Spleen (tissue), 11 donors: ENCODE measurements around the gene PRKACA. TPM values are rescaled to one million over a fixed set of nuclear protein-coding genes. Genes with fewer than 3 reads are reported as not detected.

Experiments used
- DNase-seq: peaks from one replicate; pipeline ENCODE4 v3.0.0-alpha.2; 2020
- H3K27ac ChIP-seq, 8 donors: fragments of 200-600 bp; sonication (generic) in 7 of 8; 1 replicate in 4 of 8; 2 replicates in 4 of 8; pipeline versions ENCODE4 v1.5.0 to v1.8.0; 2016 to 2021; ENCODE audit warnings: inconsistent platforms in 4 of 8, mild to moderate bottlenecking in 4 of 8, moderate library complexity in 1 of 8
- H3K27me3 ChIP-seq, 7 donors: fragments of 200-600 bp; sonication (generic) in 6 of 7; replicated peaks in 1 of 7; 1 replicate in 4 of 7; 2 replicates in 3 of 7; pipeline versions ENCODE4 v1.5.0 to v1.8.0; 2016 to 2021; ENCODE audit warnings: inconsistent platforms in 3 of 7, mild to moderate bottlenecking in 1 of 7
- H3K36me3 ChIP-seq, 6 donors: fragments of 200-600 bp; sonication (generic) in 5 of 6; 1 replicate in 4 of 6; 2 replicates in 2 of 6; pipeline versions ENCODE4 v1.5.0 to v1.8.0; 2016 to 2021; ENCODE audit warnings: inconsistent platforms in 2 of 6
- H3K4me1 ChIP-seq, 6 donors: fragments of 200-600 bp; sonication (generic) in 5 of 6; 1 replicate in 3 of 6; 2 replicates in 3 of 6; pipeline versions ENCODE4 v1.5.0 to v1.8.0; 2016 to 2021; ENCODE audit warnings: inconsistent platforms in 3 of 6
- H3K4me3 ChIP-seq, 8 donors: fragments of 200-600 bp; sonication (generic) in 7 of 8; 1 replicate in 4 of 8; 2 replicates in 4 of 8; pipeline versions ENCODE4 v1.5.0 to v1.8.0; 2016 to 2021; ENCODE audit warnings: inconsistent platforms in 4 of 8, mild to moderate bottlenecking in 4 of 8, moderate library complexity in 2 of 8
- H3K9me3 ChIP-seq, 8 donors: fragments of 200-600 bp; sonication (generic) in 7 of 8; 1 replicate in 4 of 8; 2 replicates in 4 of 8; pipeline versions ENCODE4 v1.5.0 to v1.8.0; 2016 to 2021; ENCODE audit warnings: inconsistent platforms in 4 of 8
- CTCF ChIP-seq, 11 experiments: fragments of 200-600 bp in 7 of 11; fragments of 450-650 bp in 4 of 11; sonication (generic) in 4 of 11; IDR thresholded peaks in 8 of 11; conservative IDR thresholded peaks in 3 of 11; 1 replicate in 7 of 11; 2 replicates in 4 of 11; pipeline versions ENCODE4 v1.4.0 to v1.8.0; 2016 to 2021; ENCODE audit warnings: antibody characterized with exemption in 11 of 11, inconsistent platforms in 4 of 11, mild to moderate bottlenecking in 1 of 11
- POLR2A ChIP-seq, 3 donors: fragments of 450-650 bp; IDR thresholded peaks; one replicate each; pipeline ENCODE4 v1.5.1; 2017; ENCODE audit warnings: antibody characterized with exemption in 3 of 3, mild to moderate bottlenecking in 1 of 3
- POLR2AphosphoS5 ChIP-seq, 3 donors: sonication (generic); formaldehyde crosslinking; IDR thresholded peaks; one replicate each; pipeline ENCODE4 v1.5.1; 2017; ENCODE audit warnings: antibody characterized with exemption in 3 of 3
- whole genome bisulfite sequencing, 5 donors: extraction: QIAGEN DNeasy Blood & Tissue Kit in 3 of 5; methylation state at CpG; one replicate each; pipeline versions ENCODE4 v1.1.5 to v1.1.7; 2013 to 2018; 5-methylcytosine and 5-hydroxymethylcytosine counted together
- intact Hi-C: fragments of 100-400 bp; cut with DNase I; formaldehyde crosslinking; loops from one replicate; pipeline ENCODE4 v1.15.0; 2023; ENCODE audit warnings: low total_unique reads
- polyA plus RNA-seq, 3 donors: library from polyadenylated mRNA; stranded (reverse); fragments of 200-250 nt; gene quantifications; one replicate each; pipeline ENCODE4 v1.2.1, GENCODE V29; 2013
- total RNA-seq, 7 donors: library from RNA; depleted of rRNA in 3 of 7; stranded (reverse); fragments of >200 nt in 3 of 7; fragmentation: NEBNext Ultra II Directional in 4 of 7; extraction: Animal tissue kit (Norgen Biotek cat#: 25700) in 4 of 7; gene quantifications; one replicate each; pipeline versions ENCODE4 v1.1.0 to v1.2.1, GENCODE V29; 2016 to 2021
- donor health status: healthy with polysubstance abuse.
- donor health status: DM: no; HTN: no; CAD: no; lungs with moderate emphysema.
- donor health status: DM: no; HTN: no; CAD: no.
- donor health status: Bipolar disorder and iron deficiency.
- donor health status: healthy.
- donor health status: DM: no; HTN: no; CAD: no.
- donor health status: DM: yes; HTN: yes; CAD: no.

PRKACA gene
- total and polyA plus RNA-seq, 10 donors = 26.6 to 256 (median 109) TPM

DNA sequence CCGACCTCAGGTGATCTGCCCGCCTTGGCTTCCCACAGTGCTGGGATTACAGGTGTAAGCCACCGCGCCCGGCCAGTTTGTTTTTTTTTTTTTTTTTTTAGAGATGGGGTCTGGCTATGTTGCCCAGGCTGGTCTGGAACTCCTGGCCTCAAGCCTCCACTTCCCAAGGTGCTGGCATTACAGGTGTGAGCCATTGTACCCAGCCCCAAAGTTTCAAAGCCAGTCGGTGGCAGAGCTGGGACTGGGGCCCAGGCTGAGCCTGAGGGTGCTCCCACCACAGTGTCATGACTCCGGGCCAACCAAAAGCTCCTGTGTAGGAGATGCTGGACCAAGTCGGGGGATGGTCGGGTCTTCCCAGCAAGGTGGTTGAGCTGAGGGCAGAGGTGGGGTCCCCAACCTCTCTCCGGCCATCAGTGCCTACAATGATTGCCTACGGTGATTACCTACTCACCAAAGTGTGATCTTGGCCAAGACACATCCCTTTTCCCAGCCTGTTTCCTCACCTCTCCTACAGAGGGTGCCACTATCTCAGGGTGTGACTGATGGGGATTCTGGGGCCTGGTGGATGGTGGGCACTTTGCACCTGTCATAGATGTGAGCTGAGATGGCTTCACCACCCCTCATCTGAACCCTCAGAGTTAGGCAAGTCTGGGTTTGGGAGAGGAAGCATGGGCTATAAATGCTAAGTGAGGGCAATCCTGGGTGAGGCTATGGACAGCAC is 21.1 kb downstream of the PRKACA start:
- H3K4me3 ChIP-seq = no peak overlapping the region
- H3K27me3 ChIP-seq = no peaks in the 10 kb centered on the region
- H3K4me1 ChIP-seq = peaks cover 0 to 22% (median 12%) of the 10 kb centered on the region in 6 donors
- intact Hi-C loops = no loop called here
- DNase-seq = no peak
- H3K36me3 ChIP-seq = peaks cover 0 to 75% (median 47%) of the 10 kb centered on the region in 6 donors
- H3K9me3 ChIP-seq = peaks cover 0 to 14% (median 11%) of the 10 kb centered on the region in 8 donors
- TF ChIP-seq POLR2AphosphoS5 (IDR thresholded peaks at IDR 0.05) (peak in 1 of 3 donors; percentile 6), CTCF (IDR thresholded peaks at IDR 0.05 in 8 of 11, conservative IDR thresholded peaks at IDR 0.05 in 3 of 11) (no peak)
- WGBS, 5 donors = 94 to 98% (median 95%) methylated on average over 11 of the region's 11 CpGs
- H3K27ac ChIP-seq = no peak overlapping the region

DNA sequence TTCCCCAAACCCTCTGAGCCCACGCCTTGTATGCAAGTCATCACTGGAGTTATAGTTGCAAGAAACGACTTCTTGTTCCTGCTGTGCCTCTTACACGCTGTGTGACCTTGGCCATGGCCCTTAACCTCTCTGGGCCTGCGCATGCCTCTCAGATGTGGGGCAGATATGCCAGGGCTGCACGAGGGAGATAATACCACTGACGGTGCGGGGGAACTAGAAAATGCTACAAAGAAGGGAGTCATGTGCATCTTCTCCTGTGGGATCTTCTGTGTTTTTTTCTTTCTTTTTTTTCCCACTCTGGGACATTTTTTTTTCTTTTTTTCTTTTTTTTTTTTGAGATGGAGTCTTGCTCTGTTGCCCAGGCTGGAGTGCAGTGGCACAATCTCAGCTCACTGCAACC is 22.7 kb downstream of the PRKACA start:
- WGBS, 5 donors = 69 to 83% (median 72%) methylated on average over 7 of the region's 7 CpGs
- H3K27ac ChIP-seq = peak overlapping the region in 1 of 8 donors; percentile 33
- H3K4me3 ChIP-seq = no peak overlapping the region

GRCh38 chr19:14093117-14093823 is 24.3 kb downstream of the PRKACA start:
- H3K27me3 ChIP-seq = no peaks in the 10 kb centered on the region
- peaks cover 0 to 52% (median 26%) of the 10 kb centered on the region in 6 donors for H3K36me3 ChIP-seq
- no peak for TF ChIP-seq POLR2A (IDR thresholded peaks at IDR 0.05)
- TF ChIP-seq POLR2AphosphoS5 (IDR thresholded peaks at IDR 0.05) = peak in 2 of 3 donors; percentile 21 to 25
- no peak for TF ChIP-seq CTCF (IDR thresholded peaks at IDR 0.05 in 8 of 11, conservative IDR thresholded peaks at IDR 0.05 in 3 of 11)
- no peak overlapping the region for H3K27ac ChIP-seq
- no peak for DNase-seq
- peaks cover 0 to 14% (median 11%) of the 10 kb centered on the region in 8 donors for H3K9me3 ChIP-seq
- no peak overlapping the region for H3K4me3 ChIP-seq
- 88 to 95% (median 93%) methylated on average over 9 of the region's 9 CpGs for WGBS, 5 donors
- intact Hi-C loops = no loop called here
- H3K4me1 ChIP-seq = peaks cover 0 to 39% (median 23%) of the 10 kb centered on the region in 6 donors

More for the DNA sequence above, 22.7 kb downstream of the PRKACA start:
- TF ChIP-seq POLR2AphosphoS5 (IDR thresholded peaks at IDR 0.05) = peak in 2 of 3 donors; percentile 58 to 64
- no peak for TF ChIP-seq POLR2A (IDR thresholded peaks at IDR 0.05)
- TF ChIP-seq CTCF (IDR thresholded peaks at IDR 0.05 in 8 of 11, conservative IDR thresholded peaks at IDR 0.05 in 3 of 11) = no peak
- Histone ChIP-seq H3K36me3 (peaks cover 0 to 59% (median 32%) of the 10 kb centered on the region in 6 donors), H3K4me1 (peaks cover 0 to 25% (median 15%) of the 10 kb centered on the region in 6 donors), H3K9me3 (peaks cover 0 to 14% (median 11%) of the 10 kb centered on the region in 8 donors), H3K27me3 (no peaks in the 10 kb centered on the region)
- no peak for DNase-seq
- intact Hi-C loops = no loop called here
